ENCODE results near the gene ATP11B. TPM values are rescaled to one million over a fixed set of nuclear protein-coding genes. Genes with fewer than 3 reads are reported as not detected.
A peak's percentile ranks its signal among the peaks of the same experiment; 100 is the strongest.
"Not testable (repeated sequence)": the region's sequence is repeated elsewhere in the genome, so short reads cannot be mapped to it uniquely, and the experiment has no call there.

The ATP11B gene
- total RNA-seq, 2 experiments from 2014 or later, result 64.6 to 86.7 TPM

- Mint-ChIP-seq H3K9me3 (ENCODE audit: low read depth) (no peaks in the 10 kb centered on the region), H3K36me3 (ENCODE audit: low read depth) (peaks cover 18% of the 10 kb centered on the region), H3K4me1 (peaks cover 38% of the 10 kb centered on the region), H3K27me3 (no peaks in the 10 kb centered on the region), H3K4me3 (peak overlapping the region; percentile 27), H3K27ac (peak overlapping the region; percentile 82)
- DNase-seq (no peak), ATAC-seq (no peak)
- ChIA-PET CTCF (interaction anchor here (1.5 kb wide), 1 partner anchor 34 kb away, joined by 5 read pairs; no protein-coding TSS in a partner anchor), POLR2A (no interaction called here)
- intact Hi-C loops (cut with DNase I, micrococcal nuclease), result loop anchor here (5.0 to 10.0 kb wide), 4 partner anchors 171 to 1882 kb away; partner anchors contain the start of genes FXR1 (in 1 of the 2) and MCCC1 (in 1 of the 2)
Measured at GRCh38 chr3:182796310-182796709, 3.0 kb downstream of the ATP11B start.

DNA sequence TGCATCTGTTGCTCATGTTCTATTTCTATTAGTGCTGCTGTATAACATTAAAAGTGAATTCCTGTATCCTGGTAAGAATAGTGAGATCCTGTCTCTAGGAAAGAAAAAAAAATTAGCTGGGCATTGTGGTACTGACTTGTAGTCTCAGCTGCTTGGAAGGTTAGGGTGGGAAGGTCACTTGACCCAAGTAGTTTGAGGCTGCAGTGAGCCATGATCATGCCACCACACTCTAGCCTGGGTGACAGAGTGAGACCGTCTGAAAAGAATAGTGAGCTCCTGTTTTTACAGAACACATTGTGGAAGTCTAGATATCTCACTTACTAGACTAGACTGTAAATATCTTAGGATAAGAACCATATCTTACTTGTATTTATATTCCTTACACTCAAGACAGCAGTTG is 4.6 kb downstream of the ATP11B start:
- H3K27ac Mint-ChIP-seq, result peak overlapping the region; percentile 72
- intact Hi-C loops (cut with DNase I, micrococcal nuclease), result loop anchor here (1.0 to 10.0 kb wide), 5 partner anchors 10 to 1883 kb away; partner anchors contain the start of genes FXR1 (in 1 of the 2) and MCCC1 (in 1 of the 2)
- no peaks in the 10 kb centered on the region for H3K9me3 Mint-ChIP-seq (ENCODE audit: low read depth)
- CTCF ChIA-PET, result no interaction called here
- H3K36me3 Mint-ChIP-seq (ENCODE audit: low read depth), result peaks cover 18% of the 10 kb centered on the region
- no peak overlapping the region for H3K4me3 Mint-ChIP-seq
- peaks cover 49% of the 10 kb centered on the region for H3K4me1 Mint-ChIP-seq
- ATAC-seq (no peak), DNase-seq (no peak)
- POLR2A ChIA-PET, result no interaction called here
- H3K27me3 Mint-ChIP-seq, result no peaks in the 10 kb centered on the region

GRCh38 chr3:182799143-182799542 is 5.8 kb downstream of the ATP11B start:
- H3K4me3 Mint-ChIP-seq; H3K27ac Mint-ChIP-seq; H3K27me3 Mint-ChIP-seq; H3K9me3 Mint-ChIP-seq (ENCODE audit: low read depth); ATAC-seq; DNase-seq: not testable (repeated sequence)
- H3K4me1 Mint-ChIP-seq, result peaks cover 57% of the 10 kb centered on the region
- POLR2A ChIA-PET, result interaction anchor here (0.7 to 1.2 kb wide), 2 partner anchors 85 to 475 kb away, joined by 3 to 6 read pairs; no protein-coding TSS in a partner anchor
- intact Hi-C loops (cut with DNase I, micrococcal nuclease), result loop anchor here (5.0 to 10.0 kb wide), 4 partner anchors 168 to 1884 kb away; partner anchors contain the start of genes FXR1 (in 1 of the 2) and MCCC1 (in 1 of the 2)
- peaks cover 18% of the 10 kb centered on the region for H3K36me3 Mint-ChIP-seq (ENCODE audit: low read depth)
- CTCF ChIA-PET, result interaction anchor here (1.3 to 1.8 kb wide), 2 partner anchors 9 to 10 kb away, joined by 3 to 4 read pairs; no protein-coding TSS in a partner anchor

DNA sequence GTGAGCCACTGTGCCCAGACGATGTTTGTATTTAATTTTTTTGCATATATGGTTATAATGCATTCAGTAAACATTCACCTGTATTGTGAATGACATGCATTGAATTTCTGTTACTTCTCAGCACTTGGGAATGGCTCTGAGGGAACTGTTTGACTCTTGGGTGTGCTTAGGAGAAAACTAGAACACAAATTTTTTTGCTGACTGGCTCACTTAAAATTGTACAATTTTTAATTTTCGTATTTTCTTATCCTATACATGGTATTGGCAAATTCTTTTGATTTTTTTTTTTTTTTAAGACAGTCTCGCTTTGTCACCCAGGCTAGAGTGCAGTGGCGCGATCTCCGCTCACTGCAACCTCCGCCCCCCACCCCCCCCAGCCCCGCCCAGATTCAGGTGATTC is 7.2 kb downstream of the ATP11B start:
- Mint-ChIP-seq H3K4me1 (peaks cover 67% of the 10 kb centered on the region), H3K4me3 (no peak overlapping the region), H3K27me3 (no peaks in the 10 kb centered on the region), H3K9me3 (ENCODE audit: low read depth) (no peaks in the 10 kb centered on the region), H3K36me3 (ENCODE audit: low read depth) (peaks cover 16% of the 10 kb centered on the region), H3K27ac (no peak overlapping the region)
- intact Hi-C loops (cut with DNase I, micrococcal nuclease), result no loop called here
- CTCF ChIA-PET, result interaction anchor here (0.7 to 1.8 kb wide), 3 partner anchors 8 to 384 kb away, joined by 3 to 4 read pairs (median 3); no protein-coding TSS in a partner anchor
- POLR2A ChIA-PET, result no interaction called here
- no peak for DNase-seq
- ATAC-seq, result no peak

DNA sequence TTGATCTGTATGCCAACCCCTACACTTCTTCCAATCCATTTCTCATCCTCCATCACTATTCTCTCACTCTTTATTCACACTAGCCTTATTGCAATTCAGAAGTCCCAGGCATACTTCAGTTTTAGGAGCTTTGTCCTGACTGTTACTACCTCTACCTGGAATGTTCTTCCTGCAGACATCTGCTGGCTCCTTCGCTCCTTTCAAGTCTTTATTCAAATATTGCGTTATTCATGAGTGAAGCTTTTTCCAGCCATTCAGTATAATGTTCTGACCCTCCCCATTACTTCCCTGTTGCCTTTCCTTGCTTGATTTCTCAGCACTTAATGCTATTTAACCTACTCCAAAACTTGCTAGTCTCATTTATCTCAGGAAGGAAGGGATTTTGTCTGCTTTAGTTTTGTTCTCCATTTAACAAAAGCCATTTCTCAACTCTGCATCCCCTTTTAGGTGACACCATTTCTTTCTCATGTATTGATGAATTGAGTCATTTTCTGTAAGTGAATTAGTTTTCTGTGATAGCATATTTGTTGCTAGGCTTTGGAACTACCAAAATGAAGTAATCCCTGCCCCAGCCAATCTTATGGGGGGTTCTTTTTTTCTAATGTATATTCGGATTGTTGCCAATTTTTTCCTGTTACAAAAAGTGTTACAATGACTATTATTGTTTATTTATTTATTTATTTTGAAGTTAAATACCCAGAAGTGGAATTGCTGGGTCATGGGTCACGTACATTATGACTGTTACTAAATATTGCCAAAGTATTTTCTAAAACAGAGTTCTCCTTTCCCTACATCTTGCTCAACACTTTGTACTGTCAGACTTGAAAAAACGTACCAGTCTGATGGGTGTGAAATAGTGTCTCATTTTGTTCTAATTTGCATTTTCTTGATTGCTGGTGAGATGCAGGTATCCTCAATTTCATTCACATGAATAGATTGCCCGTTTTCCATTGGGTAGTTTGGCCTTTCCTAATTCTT is 9.4 kb downstream of the ATP11B start:
- Mint-ChIP-seq H3K36me3 (ENCODE audit: low read depth) (peaks cover 7% of the 10 kb centered on the region), H3K4me3 (no peak overlapping the region), H3K4me1 (peaks cover 59% of the 10 kb centered on the region), H3K27me3 (no peaks in the 10 kb centered on the region), H3K9me3 (ENCODE audit: low read depth) (no peaks in the 10 kb centered on the region), H3K27ac (no peak overlapping the region)
- CTCF ChIA-PET, result no interaction called here
- intact Hi-C loops (cut with DNase I, micrococcal nuclease), result no loop called here
- no peak for DNase-seq
- POLR2A ChIA-PET, result no interaction called here
- peak; percentile 27 for ATAC-seq

- CTCF ChIA-PET, result interaction anchor here (0.7 to 1.0 kb wide), 2 partner anchors 11 to 1086 kb away, joined by 3 to 6 read pairs; no protein-coding TSS in a partner anchor
- no peak for DNase-seq
- H3K4me3 Mint-ChIP-seq, result no peak overlapping the region
- H3K27me3 Mint-ChIP-seq, result no peaks in the 10 kb centered on the region
- intact Hi-C loops (cut with DNase I, micrococcal nuclease), result no loop called here
- H3K27ac Mint-ChIP-seq, result no peak overlapping the region
- peak; percentile 85 for ATAC-seq
- H3K9me3 Mint-ChIP-seq (ENCODE audit: low read depth), result no peaks in the 10 kb centered on the region
- H3K36me3 Mint-ChIP-seq (ENCODE audit: low read depth), result peaks cover 4% of the 10 kb centered on the region
- POLR2A ChIA-PET, result no interaction called here
- H3K4me1 Mint-ChIP-seq, result peaks cover 59% of the 10 kb centered on the region
Measured at GRCh38 chr3:182803596-182803995, 10.3 kb downstream of the ATP11B start.

DNA sequence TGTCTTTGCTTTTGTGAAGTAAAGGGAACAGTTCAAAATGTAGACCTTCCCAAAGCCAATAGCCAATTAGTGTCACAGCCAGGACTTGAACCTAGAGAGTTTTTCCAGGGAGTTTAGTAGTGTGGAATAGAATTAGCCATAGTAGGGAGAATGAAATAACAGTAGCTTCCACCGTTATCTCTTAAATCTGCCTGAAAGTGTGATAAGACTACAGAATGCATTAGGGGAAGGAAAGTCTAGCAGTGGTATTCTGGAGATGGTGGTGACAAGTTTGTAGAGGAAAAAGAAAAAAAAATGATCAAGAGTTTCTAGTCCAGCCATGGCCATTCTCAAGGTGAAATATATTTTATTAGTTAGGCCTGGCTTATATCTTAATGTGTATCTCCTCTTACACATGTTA is 13.8 kb downstream of the ATP11B start:
- Mint-ChIP-seq H3K4me3 (no peak overlapping the region), H3K36me3 (ENCODE audit: low read depth) (peaks cover 7% of the 10 kb centered on the region), H3K4me1 (peaks cover 66% of the 10 kb centered on the region), H3K27me3 (no peaks in the 10 kb centered on the region), H3K27ac (no peak overlapping the region), H3K9me3 (ENCODE audit: low read depth) (no peaks in the 10 kb centered on the region)
- ChIA-PET CTCF (interaction anchor here (0.6 to 2.6 kb wide), 7 partner anchors 11 to 459 kb away, joined by 3 to 5 read pairs (median 4); no protein-coding TSS in a partner anchor), POLR2A (no interaction called here)
- DNase-seq, result no peak
- ATAC-seq, result no peak
- intact Hi-C loops (cut with DNase I, micrococcal nuclease), result no loop called here

DNA sequence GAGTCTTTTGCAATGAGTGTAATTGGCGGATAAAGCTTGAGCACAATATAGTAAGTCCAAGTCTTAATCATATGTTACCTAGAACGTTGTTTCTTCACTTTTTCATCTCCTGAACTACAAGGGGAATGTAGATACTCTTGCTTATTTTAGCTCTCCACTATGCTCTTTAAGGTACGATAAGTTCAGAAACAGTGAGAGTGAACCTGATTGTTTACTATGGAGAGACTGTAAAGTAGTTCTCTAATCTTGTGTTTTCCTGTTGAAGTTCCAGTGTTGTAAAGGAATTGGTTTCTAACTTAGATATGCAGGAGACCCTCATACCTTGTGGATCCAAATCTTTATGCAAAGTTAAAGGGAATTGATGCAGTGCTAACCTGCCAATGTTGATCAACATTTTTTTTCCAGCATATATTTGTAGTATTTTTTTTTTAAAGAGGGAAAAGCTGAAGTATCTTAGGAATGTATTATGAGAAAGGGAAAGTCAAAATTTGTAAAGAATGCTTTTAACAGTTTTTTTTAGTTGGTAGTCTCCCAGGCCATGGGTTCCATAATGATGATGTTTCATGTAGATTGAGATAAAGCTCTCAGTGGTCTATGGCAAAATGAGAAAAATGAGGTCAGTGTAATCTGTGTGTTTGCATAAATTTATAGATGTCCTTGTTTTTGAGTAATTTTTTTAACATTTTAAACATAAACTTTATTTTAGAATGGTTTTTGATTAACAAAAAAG is 14.9 kb downstream of the ATP11B start:
- ChIA-PET POLR2A (no interaction called here), CTCF (interaction anchor here (0.6 to 2.6 kb wide), 5 partner anchors 9 to 17 kb away, joined by 3 to 5 read pairs (median 4); no protein-coding TSS in a partner anchor)
- H3K27me3 Mint-ChIP-seq, result no peaks in the 10 kb centered on the region
- intact Hi-C loops (cut with DNase I, micrococcal nuclease), result loop anchor here in 1 of 2 experiments (1.0 kb wide), 1 partner anchor 11 kb away; no protein-coding TSS in a partner anchor
- H3K9me3 Mint-ChIP-seq (ENCODE audit: low read depth), result no peaks in the 10 kb centered on the region
- no peak overlapping the region for H3K4me3 Mint-ChIP-seq
- peaks cover 10% of the 10 kb centered on the region for H3K36me3 Mint-ChIP-seq (ENCODE audit: low read depth)
- no peak for DNase-seq
- H3K4me1 Mint-ChIP-seq, result peaks cover 64% of the 10 kb centered on the region
- no peak for ATAC-seq
- no peak overlapping the region for H3K27ac Mint-ChIP-seq

GRCh38 chr3:182809531-182809930 is 16.2 kb downstream of the ATP11B start:
- Mint-ChIP-seq H3K27me3 (no peaks in the 10 kb centered on the region), H3K4me3 (no peak overlapping the region), H3K36me3 (ENCODE audit: low read depth) (peaks cover 10% of the 10 kb centered on the region), H3K27ac (no peak overlapping the region), H3K9me3 (ENCODE audit: low read depth) (no peaks in the 10 kb centered on the region), H3K4me1 (peaks cover 61% of the 10 kb centered on the region)
- DNase-seq (no peak), ATAC-seq (no peak)
- intact Hi-C loops (cut with DNase I, micrococcal nuclease), result no loop called here
- POLR2A ChIA-PET, result no interaction called here
- CTCF ChIA-PET, result no interaction called here

DNA sequence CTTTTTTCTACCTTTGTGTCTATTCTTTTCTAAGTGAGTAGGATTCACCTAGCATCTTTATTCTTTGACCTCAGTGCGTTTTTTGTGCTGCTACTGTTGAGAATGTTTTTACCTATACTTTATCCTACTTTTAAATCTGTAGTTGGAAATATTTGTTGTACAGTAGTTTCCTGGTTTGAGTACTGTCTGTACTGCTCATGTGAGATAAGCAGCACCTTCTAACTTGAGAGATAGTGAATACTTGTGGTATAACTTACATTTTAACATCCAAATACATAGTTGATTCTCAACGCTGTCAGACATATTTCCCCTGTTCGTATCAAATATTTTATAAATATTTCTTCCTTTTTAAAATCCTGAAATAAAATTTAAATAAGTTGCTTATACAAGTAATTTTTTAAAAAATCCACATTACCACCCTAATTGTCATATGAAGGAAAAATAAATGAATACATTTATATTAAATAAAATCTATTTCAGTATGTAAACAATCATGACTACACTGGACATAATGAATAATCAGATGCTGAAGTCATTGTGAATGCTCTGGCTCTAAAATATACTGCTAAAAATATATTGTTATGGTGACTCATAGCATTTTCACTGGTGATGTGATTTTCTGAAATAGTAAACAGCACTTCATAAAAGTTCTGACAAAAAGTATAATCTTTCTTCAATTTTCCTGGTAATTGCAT is 17.4 kb downstream of the ATP11B start:
- H3K4me1 Mint-ChIP-seq, result peaks cover 60% of the 10 kb centered on the region
- ChIA-PET CTCF (interaction anchor here (0.6 kb wide), 1 partner anchor 13 kb away, joined by 4 read pairs; no protein-coding TSS in a partner anchor), POLR2A (no interaction called here)
- H3K4me3 Mint-ChIP-seq, result no peak overlapping the region
- H3K9me3 Mint-ChIP-seq (ENCODE audit: low read depth), result no peaks in the 10 kb centered on the region
- ATAC-seq (no peak), DNase-seq (no peak)
- H3K36me3 Mint-ChIP-seq (ENCODE audit: low read depth), result peaks cover 6% of the 10 kb centered on the region
- no peak overlapping the region for H3K27ac Mint-ChIP-seq
- no peaks in the 10 kb centered on the region for H3K27me3 Mint-ChIP-seq
- intact Hi-C loops (cut with DNase I, micrococcal nuclease), result no loop called here

DNA sequence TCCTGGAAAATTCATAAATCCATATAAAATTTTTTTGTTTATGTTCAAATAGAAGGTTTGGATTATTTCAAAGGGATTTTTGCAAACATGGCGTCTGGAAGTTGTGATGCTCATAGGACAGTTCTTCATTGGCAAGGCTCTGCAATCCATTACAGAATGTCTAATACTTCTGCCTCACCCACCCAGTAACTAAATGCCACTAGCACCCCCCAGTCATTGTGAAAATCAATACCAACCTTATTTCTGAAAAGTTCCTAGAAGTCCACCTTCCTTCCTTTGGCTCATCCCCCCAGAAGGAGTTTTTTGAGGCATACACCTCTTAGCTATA is 17.9 kb downstream of the ATP11B start:
- H3K9me3 Mint-ChIP-seq (ENCODE audit: low read depth), result no peaks in the 10 kb centered on the region
- no peak overlapping the region for H3K4me3 Mint-ChIP-seq
- no peaks in the 10 kb centered on the region for H3K27me3 Mint-ChIP-seq
- POLR2A ChIA-PET, result no interaction called here
- ATAC-seq (no peak), DNase-seq (no peak)
- intact Hi-C loops (cut with DNase I, micrococcal nuclease), result no loop called here
- H3K4me1 Mint-ChIP-seq, result peaks cover 63% of the 10 kb centered on the region
- CTCF ChIA-PET, result interaction anchor here (0.6 kb wide), 1 partner anchor 12 kb away, joined by 4 read pairs; no protein-coding TSS in a partner anchor
- H3K27ac Mint-ChIP-seq, result no peak overlapping the region
- H3K36me3 Mint-ChIP-seq (ENCODE audit: low read depth), result peaks cover 6% of the 10 kb centered on the region
